ENCODE data around the gene RPUSD2.

The RPUSD2 gene

GRCh38 chr15:40623361-40623760, 54.3 kb downstream of the RPUSD2 start:
- DNase-seq (ENCODE audit: low read depth): no peak

Measured in fibroblast of the conjunctiva (primary cell).